Measurements from ENCODE around the gene WNK3.

The WNK3 gene

DNA sequence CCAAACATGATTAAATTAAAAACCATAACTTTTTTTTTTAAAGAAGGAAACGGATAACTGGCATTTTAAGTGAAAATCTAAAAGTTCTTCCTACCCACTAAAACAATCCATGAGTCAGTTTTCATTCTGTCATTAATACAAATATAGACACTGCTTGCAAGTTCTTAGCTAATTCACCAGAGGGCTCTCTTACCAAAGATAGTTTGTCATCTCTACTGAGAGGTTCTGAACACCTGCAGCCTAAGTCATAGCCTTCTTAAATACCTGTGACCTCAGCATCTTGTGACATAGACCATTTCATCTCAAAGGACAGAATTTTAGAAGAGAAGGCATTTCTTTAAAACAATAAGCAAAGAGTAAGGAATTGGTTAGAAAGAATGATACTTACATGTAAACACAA is 109.5 kb downstream of the WNK3 start:
- no peak for DNase-seq (ENCODE audit: extremely low read depth, low read depth)
- H3K4me3 ChIP-seq (replicated peaks; ENCODE audit: low read depth, low read length): no peak overlapping the region
- TF ChIP-seq, protein P1, sequence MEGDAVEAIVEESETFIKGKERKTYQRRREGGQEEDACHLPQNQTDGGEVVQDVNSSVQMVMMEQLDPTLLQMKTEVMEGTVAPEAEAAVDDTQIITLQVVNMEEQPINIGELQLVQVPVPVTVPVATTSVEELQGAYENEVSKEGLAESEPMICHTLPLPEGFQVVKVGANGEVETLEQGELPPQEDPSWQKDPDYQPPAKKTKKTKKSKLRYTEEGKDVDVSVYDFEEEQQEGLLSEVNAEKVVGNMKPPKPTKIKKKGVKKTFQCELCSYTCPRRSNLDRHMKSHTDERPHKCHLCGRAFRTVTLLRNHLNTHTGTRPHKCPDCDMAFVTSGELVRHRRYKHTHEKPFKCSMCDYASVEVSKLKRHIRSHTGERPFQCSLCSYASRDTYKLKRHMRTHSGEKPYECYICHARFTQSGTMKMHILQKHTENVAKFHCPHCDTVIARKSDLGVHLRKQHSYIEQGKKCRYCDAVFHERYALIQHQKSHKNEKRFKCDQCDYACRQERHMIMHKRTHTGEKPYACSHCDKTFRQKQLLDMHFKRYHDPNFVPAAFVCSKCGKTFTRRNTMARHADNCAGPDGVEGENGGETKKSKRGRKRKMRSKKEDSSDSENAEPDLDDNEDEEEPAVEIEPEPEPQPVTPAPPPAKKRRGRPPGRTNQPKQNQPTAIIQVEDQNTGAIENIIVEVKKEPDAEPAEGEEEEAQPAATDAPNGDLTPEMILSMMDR (IDR thresholded peaks at IDR 0.05; ENCODE audit: low read depth, low read length, missing control alignments): no peak

DNA sequence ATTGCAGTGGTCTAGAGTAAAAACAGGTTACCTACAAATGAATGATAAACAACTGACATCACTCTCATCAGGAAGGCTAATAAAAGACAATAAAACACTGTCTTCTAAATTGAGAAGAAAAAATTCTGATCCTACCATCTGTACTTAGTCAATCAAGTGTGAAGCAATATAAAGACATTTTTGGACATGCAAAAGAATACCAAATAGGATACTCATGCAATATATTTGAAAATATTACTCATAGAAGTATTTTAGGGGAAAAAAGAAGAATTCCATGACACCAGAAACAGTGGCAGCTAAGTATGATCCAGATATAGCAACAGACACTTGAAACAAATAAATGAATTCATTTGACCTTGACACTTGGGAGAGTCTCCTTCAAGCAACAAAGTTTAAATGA is 111.0 kb downstream of the WNK3 start:
- H3K4me3 ChIP-seq (replicated peaks; ENCODE audit: low read depth, low read length): no peak overlapping the region
- TF ChIP-seq, protein P1 (IDR thresholded peaks at IDR 0.05; ENCODE audit: low read depth, low read length, missing control alignments): no peak
- no peak for DNase-seq (ENCODE audit: extremely low read depth, low read depth)

DNA sequence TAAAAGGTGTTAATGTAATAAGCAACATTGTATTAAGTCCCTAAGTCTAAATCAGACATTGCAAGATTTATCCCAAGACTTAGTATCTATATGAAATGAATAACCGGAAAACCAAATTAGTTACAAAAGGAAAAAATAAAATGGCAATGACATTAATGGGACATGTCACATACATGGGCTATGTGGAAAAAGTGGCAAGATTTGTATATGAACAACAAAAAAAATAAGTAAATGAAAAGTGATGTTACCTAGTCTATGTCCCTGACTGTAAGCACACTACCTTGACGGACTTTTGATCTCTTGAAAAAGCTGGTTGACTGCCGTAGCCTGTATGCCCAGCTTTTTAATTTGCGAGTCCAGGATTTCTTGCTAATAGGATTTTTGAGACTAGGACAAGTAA is 119.3 kb downstream of the WNK3 start:
- TF ChIP-seq, protein P1 (IDR thresholded peaks at IDR 0.05; ENCODE audit: low read depth, low read length, missing control alignments): no peak
- no peak for DNase-seq (ENCODE audit: extremely low read depth, low read depth)
- H3K4me3 ChIP-seq (replicated peaks; ENCODE audit: low read depth, low read length): no peak overlapping the region

DNA sequence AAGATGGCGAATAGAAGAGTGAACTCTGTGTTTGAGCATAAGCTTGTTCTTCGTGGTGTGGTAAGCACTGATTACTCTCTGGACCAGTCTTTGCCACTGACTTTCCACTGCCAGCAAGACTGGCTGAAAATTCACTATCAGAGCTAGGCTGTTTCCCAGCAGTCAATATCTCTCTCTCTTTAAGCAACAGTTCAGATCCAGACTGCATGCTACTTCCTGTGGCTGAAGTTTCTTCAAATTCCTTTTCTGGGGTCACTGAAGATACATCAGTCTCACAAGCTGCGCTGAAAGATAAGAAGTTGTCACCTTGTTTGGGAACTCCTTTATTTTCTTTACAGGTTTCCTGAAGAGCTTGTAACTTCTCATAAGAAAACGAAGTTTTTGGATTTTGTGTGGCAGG is 120.8 kb downstream of the WNK3 start:
- no peak overlapping the region for H3K4me3 ChIP-seq (replicated peaks; ENCODE audit: low read depth, low read length)
- no peak for DNase-seq (ENCODE audit: extremely low read depth, low read depth)
- TF ChIP-seq, protein P1 (IDR thresholded peaks at IDR 0.05; ENCODE audit: low read depth, low read length, missing control alignments): no peak

DNA sequence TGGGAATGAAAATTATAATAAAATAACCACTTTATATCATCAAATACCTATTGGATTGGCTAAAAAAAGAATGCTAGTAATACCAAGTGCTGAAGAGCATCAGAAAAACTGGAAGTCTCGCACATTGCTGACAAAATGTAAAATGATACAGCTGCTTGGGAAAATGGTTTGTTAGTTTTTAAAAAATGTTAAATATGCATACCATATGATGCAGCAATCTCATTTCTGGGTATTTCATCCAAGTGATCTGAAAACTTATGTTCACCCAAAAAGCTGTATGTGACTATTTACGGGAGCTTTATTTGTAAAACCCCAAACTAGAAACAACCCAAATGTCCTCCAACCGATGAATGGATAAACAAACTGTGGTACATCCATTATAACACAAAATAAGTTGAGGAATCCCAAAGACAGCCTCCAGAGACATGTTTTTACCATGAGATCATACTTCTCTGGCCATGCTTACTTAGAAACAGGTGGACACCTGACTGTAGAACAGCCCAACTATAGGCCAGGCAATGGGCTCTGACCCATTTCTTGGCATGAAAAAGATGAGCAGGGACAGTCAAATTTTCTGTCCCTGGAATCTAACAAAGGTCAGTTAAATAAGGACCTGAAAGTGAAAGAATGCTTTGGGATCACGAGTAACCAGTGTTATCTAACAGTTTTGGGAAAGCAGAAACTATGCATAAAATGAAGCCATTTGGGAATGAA is 127.3 kb downstream of the WNK3 start:
- no peak for DNase-seq (ENCODE audit: extremely low read depth, low read depth)
- TF ChIP-seq, protein P1 (IDR thresholded peaks at IDR 0.05; ENCODE audit: low read depth, low read length, missing control alignments): no peak
- H3K4me3 ChIP-seq (replicated peaks; ENCODE audit: low read depth, low read length): no peak overlapping the region

DNA sequence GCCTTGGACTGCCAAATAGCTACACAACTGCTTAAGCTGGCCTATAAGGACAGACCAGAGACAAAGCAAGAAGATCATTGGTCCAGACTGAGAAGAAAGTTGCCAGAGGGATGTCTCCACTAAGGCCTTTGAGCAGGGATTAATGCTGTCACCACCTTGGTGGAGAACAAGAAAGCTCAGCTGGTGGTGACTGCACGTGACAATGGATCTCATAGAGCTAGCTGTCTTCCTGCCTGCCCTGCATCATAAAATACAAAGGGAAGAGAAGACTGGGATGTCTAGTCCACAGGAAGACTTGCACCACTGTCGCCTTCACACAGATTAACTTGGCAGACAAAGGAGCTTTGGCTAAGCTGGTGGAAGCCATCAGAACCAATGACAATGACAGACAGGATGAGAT is 134.3 kb downstream of the WNK3 start:
- DNase-seq (ENCODE audit: extremely low read depth, low read depth): no peak
- no peak overlapping the region for H3K4me3 ChIP-seq (replicated peaks; ENCODE audit: low read depth, low read length)
- TF ChIP-seq, protein P1 (IDR thresholded peaks at IDR 0.05; ENCODE audit: low read depth, low read length, missing control alignments): no peak

DNA sequence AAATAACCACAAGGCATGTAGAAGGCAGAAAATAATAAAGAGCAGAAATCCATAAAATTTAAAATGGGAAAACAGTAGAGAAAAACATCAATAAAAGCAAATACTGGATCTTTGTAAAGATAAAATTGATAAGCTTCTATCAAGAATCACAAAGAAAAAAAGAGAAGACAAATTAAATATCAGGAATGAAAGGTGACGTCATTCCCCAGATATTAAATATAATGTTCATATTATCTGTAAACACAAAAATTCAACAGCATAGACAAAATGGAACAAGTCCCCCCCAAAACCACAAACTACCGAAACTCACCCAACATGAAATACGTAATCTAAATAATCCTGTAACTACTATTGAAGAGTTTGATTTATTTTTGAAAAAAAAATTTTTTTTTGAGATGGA is 144.2 kb downstream of the WNK3 start:
- DNase-seq (ENCODE audit: extremely low read depth, low read depth): no peak
- TF ChIP-seq, protein P1 (IDR thresholded peaks at IDR 0.05; ENCODE audit: low read depth, low read length, missing control alignments): no peak
- no peak overlapping the region for H3K4me3 ChIP-seq (replicated peaks; ENCODE audit: low read depth, low read length)

Measured in HFF-Myc (cell line).